GM19397 (cell line): Measurements from ENCODE around the gene C2orf78.

ENCODE experiments used
- ATAC-seq: cut with Tn5 transposase; IDR thresholded peaks from one replicate; pipeline ENCODE4 v1.9.1; 2021; ENCODE audit warnings: mild to moderate bottlenecking, moderate library complexity; ENCODE audit not compliant: unreplicated experiment

The C2orf78 gene

DNA sequence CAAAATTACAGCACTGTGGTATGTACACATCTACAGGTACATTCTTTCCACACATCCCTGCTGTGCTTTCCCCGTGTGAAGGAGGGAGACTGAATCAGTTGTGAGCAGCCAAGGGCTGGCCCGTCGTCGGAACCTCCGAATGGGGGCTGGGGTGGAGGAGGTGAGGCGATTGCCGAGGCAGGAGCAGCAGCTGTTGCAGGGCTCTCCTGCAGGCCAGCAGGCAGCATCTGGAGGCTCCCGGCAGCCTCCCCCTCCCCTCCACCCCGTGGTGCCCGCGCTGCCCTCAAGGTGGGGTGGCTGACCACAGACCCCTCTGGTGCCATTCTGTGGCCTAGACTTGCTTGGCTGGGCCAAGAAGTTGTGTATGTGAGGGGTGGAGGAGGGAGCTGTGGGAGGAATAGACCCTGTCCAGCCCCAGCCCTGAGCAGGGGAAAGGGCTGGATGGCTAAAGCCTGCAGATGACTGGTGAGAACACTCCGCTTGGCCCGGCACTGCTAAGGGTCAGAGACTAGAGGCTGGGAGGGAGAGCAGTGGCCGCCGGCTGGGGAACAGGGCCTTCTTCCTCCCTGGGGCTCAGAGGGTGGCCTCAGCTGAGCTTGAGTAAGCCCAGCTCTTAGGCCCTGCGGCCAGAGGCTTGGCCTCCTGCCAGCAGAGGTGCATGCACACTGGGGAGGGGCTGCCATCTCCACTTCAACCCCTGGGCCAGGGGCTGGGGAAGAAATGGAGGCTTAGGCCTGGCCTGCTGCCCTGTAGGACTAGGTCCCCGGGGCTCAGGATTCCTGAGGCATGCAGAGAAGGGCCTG lies 52.4 kb downstream of the C2orf78 start:
- ATAC-seq: no peak

DNA sequence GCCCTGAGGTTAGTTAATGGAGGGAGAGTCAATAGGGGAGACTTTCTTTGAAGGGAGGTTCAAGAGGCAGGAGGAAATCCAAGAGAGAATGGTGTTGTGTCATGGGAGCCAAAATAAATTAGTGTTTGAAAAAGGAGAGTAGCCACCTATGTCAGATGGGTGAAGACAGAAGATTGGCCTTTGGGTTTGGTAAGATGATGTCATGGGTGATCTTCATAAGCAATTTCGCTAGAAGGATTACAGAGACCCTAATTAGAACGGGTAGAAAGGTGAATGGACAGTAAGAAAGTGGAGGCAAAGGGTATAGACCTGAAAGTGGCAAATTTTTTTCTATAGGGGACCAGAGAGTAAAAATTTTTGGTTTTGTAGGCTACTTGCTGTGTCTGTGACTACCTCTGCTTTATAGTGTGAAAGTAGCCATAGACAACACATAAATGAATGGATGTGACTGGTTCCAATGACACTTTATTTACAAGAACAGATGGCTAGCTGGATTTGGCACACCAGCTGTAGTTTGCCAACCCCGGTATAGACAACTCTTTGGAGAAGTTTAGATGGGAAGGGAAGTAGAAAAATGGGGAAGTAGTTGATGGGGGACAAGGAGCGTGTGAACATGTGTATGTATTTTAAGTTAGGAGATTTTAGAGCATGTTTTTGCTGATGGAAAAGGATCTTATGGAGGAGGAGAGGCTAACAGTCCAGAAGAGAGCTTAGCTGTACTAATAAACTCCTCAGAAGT lies 54.0 kb downstream of the C2orf78 start:
- no peak for ATAC-seq

DNA sequence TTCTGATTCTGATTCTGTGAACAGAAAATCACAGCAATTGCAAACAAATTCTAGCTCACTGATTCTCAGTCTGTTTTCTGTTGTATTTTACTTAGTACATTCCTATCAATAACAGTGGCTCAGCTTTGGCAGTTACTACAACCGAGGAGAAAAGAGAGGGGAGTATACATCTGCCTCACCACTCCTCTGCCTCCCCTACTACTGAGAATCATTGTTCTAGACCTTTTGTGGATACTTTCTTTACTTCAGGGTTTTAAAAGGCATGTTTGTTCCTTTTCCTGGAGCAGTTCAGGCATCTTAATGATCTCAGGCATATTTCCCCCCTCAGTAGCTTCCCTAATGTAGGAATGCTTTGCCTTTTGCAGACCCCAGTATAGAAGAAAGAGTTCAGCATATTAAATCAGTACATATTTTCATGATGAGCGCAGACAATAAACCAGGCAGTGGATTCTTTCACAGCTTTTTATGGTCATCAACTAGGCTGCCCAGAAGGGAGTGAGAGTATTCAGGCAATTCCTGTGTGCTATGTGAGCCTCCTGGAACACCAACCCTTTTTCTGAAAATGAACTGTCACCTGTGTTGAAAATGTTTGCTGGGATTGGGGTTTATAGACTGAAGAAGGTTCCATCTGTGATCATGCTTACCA lies 55.0 kb downstream of the C2orf78 start:
- no peak for ATAC-seq

GRCh38 chr2:73839653-73840411 lies 55.8 kb downstream of the C2orf78 start:
- no peak for ATAC-seq

DNA sequence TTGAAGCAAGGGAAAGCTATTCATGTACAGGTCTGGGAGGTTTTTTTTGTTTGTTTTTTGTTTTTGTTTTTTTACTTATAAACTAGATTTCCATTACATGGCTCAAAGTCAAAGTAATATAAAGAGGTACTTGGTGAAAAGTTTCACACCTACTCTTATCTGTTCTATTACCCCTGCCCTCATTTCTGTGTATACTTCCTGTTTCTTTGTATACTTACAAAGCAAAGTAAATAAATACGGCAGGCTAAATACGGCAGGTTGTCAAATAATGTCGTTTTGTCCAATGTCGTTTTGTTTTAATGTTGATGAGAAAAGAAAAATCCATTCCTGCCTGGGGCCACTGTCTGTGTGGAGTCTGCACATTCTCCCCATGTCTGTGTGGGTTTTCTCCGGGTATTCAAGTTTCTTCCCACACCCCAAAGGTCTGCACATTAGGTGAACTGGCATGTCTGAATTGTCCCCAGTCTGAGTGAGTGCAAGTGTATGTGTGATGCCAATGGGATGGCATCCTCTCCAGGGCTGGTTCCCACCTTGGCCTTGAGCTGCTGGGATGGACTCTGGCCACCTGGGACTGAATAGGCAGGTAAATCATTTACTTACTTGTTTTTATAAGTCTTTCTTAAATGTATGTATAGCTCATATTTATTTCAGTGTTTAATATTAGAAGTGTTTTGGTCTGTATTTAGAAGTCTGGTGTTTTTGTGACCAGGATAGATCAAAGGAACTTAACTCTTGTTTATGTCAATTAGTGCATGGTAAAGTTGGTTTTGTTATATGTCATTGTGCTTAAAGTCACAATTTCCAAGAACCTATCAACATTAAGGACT lies 58.1 kb downstream of the C2orf78 start:
- ATAC-seq: no peak

- ATAC-seq: no peak
Measured at GRCh38 chr2:73842739-73843019, 58.7 kb downstream of the C2orf78 start.

DNA sequence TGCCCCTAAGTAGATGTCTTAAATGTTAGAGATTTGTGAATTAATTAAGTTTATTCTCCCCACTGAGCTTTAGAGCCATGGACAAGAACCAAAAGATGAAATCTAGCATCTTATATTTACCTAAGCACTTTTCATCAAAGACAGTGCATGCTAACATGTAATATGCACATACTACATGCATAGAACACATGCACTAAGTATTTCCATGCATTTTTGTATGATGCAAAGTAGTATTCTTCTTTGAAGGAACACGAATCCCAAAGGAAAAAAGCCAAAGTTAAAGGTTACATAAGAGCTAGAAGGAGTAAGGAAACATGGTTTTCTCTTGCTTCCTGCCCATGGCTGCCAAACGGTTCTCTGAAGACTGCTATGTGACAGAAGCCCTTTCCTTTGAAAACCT lies 60.1 kb downstream of the C2orf78 start:
- no peak for ATAC-seq

DNA sequence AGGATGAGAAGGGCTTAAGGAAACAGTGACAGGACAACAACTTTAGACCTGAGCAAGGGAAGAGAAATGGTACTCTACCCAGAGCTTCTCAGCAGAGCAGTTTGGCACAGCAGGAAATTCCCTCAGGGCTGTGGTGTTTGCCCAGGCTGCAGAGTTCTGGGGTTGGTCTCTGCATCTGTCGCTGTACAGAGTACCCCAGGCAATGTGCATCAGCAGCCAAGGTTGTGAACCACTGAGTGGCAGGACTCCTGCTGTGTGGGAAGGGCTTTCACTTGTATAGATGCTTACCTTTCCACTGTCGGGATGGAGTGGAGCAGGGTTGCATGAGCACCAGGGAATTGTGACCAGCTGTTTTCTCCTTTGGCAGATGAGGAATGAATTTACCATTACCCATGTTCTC lies 66.0 kb downstream of the C2orf78 start:
- ATAC-seq: no peak

- ATAC-seq: no peak
Measured at GRCh38 chr2:73851274-73851673, 67.3 kb downstream of the C2orf78 start.

DNA sequence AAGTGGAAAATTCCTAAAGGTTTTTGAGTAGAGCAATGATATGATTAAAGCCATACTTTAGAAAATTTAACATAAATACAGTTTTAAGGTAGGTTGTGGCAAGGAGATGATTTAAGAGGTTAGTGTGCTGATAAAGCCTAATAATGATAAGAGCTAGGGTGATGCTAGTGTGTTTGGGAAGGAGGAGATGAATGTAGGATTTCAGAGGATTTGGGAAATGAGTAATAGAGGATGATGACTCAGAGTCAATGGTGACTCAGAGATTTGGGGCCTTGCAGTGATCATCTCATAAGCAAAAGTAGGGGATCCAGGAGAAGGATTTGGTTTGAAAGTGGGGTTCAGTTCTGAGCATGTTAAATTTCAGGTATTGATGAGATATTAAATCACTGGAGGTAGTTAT lies 68.0 kb downstream of the C2orf78 start:
- no peak for ATAC-seq

DNA sequence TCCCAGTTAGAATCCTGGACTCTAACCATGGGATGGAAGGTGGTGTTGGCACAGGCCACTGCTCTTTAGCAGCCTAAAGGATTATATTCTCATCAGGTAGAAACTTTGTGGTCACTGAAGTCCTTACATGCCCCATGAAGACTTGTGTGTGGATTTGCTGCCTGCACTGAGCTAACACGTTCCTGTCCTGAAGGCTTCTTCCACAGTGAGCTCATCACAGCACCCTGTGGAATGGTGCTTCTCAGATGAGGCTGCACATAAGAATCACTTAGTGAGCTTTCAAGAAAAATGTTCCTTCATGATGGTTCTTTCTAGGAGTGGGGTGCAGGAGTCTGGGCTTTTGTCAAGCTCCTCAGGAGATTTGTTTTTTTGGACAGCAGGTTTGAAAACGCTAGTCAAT lies 71.5 kb downstream of the C2orf78 start:
- ATAC-seq: no peak

DNA sequence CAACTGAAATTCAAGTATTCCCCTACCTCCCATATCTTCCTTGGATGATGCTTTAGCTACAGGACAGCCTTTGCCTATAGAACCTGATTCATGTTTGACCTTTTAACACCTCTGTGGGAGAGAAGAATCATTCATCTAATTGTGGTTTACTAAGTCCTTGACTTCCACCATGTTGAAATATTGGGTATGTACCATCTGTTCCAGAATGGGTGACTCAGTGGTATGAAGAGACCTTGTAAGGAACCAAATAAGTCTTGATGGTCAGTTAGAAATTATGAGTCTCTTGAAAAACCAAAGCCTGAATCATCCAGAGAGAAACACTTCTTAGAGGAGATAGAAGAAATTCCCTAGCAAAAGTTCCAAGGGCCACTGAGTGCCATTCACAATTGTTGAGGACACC lies 72.2 kb downstream of the C2orf78 start:
- no peak for ATAC-seq

- no peak for ATAC-seq
Measured at GRCh38 chr2:73859721-73860586, 76.0 kb downstream of the C2orf78 start.

GRCh38 chr2:73862987-73863386 lies 79.0 kb downstream of the C2orf78 start:
- ATAC-seq: no peak
